Osteocyte (in vitro differentiated cells): ENCODE results near the gene SIK3. TPM values are rescaled to one million over a fixed set of nuclear protein-coding genes. Genes with fewer than 3 reads are reported as not detected.

Source experiments
- DNase-seq: peaks from one replicate; pipeline ENCODE4 v3.0.0; 2021; ENCODE audit warnings: mixed read lengths; ENCODE audit not compliant: unreplicated experiment; ENCODE audit errors: extremely low spot score
- H3K27ac Mint-ChIP-seq: one replicate; pipeline ENCODE4 v1.8.0; 2021; ENCODE audit warnings: mild to moderate bottlenecking, mixed read lengths; ENCODE audit not compliant: unreplicated experiment
- H3K27me3 Mint-ChIP-seq: one replicate; pipeline ENCODE4 v1.8.0; 2021; ENCODE audit warnings: mixed read lengths; ENCODE audit not compliant: unreplicated experiment
- H3K36me3 Mint-ChIP-seq: one replicate; pipeline ENCODE4 v1.8.0; 2021; ENCODE audit warnings: mixed read lengths; ENCODE audit not compliant: unreplicated experiment
- H3K4me1 Mint-ChIP-seq: one replicate; pipeline ENCODE4 v1.8.0; 2021; ENCODE audit warnings: mixed read lengths; ENCODE audit not compliant: unreplicated experiment
- H3K4me3 Mint-ChIP-seq: one replicate; pipeline ENCODE4 v1.8.0; 2021; ENCODE audit warnings: mild to moderate bottlenecking, moderate library complexity, mixed read lengths; ENCODE audit not compliant: unreplicated experiment
- H3K9me3 Mint-ChIP-seq: one replicate; pipeline ENCODE4 v1.8.0; 2021; ENCODE audit warnings: mixed read lengths; ENCODE audit not compliant: unreplicated experiment
- total RNA-seq: library from RNA; stranded (reverse); gene quantifications from 2 replicates; pipeline ENCODE4 v1.2.1, GENCODE V29; 2021
- TF ChIP-seq, protein P1 (sequence below): fragments of 200-600 bp; sonication (generic); IDR thresholded peaks from 2 replicates; pipeline ENCODE4 v1.5.0; 2021; ENCODE audit warnings: antibody characterized with exemption, mild to moderate bottlenecking, moderate library complexity

The SIK3 gene
- total RNA-seq, 1 donor from 2014 or later, result 29.5 TPM

DNA sequence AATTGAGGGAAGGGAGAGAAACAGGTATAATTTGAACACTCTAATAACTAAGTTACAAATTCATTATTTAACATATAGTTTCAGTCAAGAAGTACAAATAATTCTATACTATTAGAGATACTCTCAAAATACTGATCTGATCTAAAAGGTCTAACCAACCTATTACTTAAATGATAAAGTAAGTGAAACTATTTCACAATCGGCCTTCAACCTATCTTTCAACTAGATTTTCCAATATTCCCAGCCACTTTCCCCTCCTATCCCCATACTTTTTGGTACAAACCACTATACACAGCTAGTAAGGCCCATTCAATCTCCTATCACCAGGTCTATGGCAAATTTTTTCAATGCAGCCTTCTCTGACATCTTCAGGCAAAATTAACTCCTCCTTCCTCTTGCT, 106.7 kb downstream of the SIK3 start:
- no peak for DNase-seq
- H3K36me3 Mint-ChIP-seq, result peaks cover 4% of the 10 kb centered on the region
- H3K27ac Mint-ChIP-seq, result no peak overlapping the region
- TF ChIP-seq, protein P1, sequence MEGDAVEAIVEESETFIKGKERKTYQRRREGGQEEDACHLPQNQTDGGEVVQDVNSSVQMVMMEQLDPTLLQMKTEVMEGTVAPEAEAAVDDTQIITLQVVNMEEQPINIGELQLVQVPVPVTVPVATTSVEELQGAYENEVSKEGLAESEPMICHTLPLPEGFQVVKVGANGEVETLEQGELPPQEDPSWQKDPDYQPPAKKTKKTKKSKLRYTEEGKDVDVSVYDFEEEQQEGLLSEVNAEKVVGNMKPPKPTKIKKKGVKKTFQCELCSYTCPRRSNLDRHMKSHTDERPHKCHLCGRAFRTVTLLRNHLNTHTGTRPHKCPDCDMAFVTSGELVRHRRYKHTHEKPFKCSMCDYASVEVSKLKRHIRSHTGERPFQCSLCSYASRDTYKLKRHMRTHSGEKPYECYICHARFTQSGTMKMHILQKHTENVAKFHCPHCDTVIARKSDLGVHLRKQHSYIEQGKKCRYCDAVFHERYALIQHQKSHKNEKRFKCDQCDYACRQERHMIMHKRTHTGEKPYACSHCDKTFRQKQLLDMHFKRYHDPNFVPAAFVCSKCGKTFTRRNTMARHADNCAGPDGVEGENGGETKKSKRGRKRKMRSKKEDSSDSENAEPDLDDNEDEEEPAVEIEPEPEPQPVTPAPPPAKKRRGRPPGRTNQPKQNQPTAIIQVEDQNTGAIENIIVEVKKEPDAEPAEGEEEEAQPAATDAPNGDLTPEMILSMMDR, result no peak
- no peaks in the 10 kb centered on the region for H3K9me3 Mint-ChIP-seq
- H3K27me3 Mint-ChIP-seq, result no peaks in the 10 kb centered on the region
- peaks cover 36% of the 10 kb centered on the region for H3K4me1 Mint-ChIP-seq
- no peak overlapping the region for H3K4me3 Mint-ChIP-seq

DNA sequence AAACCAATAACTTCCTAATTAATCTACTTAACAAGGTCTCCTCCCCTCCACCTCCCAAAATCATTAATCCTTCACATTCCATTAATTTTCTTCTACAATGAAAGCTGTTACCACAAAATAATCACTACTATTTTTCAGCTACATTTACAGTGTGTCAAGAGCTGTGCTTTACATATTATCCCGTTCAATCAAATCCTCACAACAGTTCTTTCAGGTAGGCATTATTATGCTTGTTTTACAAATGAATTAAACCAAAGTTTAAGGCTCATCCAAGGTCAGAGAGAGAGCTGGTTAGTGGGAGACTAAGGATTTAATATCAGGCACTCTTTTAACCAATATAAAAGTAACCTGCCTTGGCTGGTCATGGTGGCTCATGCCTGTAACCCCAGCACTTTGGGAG, 107.4 kb downstream of the SIK3 start:
- TF ChIP-seq, protein P1, result no peak
- no peak overlapping the region for H3K4me3 Mint-ChIP-seq
- peaks cover 4% of the 10 kb centered on the region for H3K36me3 Mint-ChIP-seq
- no peaks in the 10 kb centered on the region for H3K9me3 Mint-ChIP-seq
- H3K27me3 Mint-ChIP-seq, result no peaks in the 10 kb centered on the region
- H3K27ac Mint-ChIP-seq, result no peak overlapping the region
- no peak for DNase-seq
- H3K4me1 Mint-ChIP-seq, result peaks cover 41% of the 10 kb centered on the region

DNA sequence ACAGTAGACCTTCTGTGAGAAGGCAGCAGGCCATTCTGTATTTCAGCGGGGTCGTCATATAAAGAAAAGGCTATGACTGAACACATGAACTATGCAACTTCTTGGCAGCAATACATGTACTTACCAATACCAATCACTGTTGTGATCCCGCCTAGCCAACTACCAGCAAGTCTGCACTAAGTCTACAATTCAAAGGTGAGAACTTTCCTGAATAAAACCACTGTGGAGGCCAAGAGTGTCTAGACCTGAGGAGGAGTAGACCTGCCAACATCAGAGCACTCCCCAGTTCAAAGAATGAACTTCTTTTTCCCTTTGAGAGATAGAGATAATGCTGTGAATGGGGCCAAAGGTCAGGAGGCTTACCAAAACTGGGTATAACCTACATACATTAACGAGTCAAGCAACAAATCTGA, 108.2 kb downstream of the SIK3 start:
- H3K4me3 Mint-ChIP-seq, result no peak overlapping the region
- TF ChIP-seq, protein P1, result no peak
- H3K9me3 Mint-ChIP-seq, result no peaks in the 10 kb centered on the region
- DNase-seq, result no peak
- H3K4me1 Mint-ChIP-seq, result peaks cover 43% of the 10 kb centered on the region
- H3K36me3 Mint-ChIP-seq, result peaks cover 4% of the 10 kb centered on the region
- no peaks in the 10 kb centered on the region for H3K27me3 Mint-ChIP-seq
- no peak overlapping the region for H3K27ac Mint-ChIP-seq

DNA sequence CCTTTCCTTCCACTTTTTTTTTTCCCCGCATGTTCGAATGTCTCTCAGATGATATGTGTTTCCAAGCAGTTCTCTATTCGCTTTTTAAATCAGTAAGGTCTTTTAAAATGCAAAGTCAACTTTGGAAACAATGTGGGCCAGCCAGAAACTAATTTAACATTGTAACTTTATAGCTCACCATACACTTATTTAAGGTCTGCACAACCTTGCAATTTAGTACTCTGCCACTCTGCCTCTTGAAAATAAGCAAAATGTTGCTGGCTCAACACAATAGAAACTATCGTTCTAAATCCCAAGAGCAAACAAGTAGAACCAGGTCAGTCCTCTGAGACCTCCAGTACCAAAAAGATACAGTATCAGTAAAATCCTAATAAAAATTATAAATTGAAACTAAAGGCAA, 109.0 kb downstream of the SIK3 start:
- H3K4me1 Mint-ChIP-seq, result peaks cover 52% of the 10 kb centered on the region

DNA sequence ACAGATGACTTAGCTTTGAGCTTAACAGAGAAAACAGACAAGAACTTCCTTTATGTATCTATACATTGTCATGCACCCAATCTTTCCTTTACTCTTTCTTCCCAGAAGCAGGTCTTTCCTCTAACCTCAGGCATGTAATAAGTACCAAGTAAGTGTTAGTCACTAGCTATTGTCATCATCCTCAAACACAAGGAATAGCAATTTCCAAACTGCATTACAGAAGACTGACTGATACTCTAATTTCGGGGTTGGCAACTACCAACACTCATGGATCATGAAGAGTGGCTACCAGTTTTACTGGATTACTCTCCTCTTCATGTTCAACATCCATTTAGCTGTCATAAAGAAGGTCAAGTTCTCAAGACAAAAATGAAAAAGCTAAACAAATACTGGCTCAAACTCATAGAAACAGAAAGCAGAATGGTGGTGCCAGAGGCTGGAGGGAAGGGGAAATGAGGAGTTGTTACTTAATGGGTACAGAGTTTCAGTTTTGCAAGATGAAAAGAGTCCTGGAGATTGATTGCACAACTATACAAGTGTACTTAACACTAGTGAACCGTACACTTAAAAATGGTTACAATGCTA, 111.6 kb downstream of the SIK3 start:
- DNase-seq, result no peak
- peak overlapping the region; percentile 25 for H3K27ac Mint-ChIP-seq
- TF ChIP-seq, protein P1, result no peak

More for the DNA sequence above, 109.0 kb downstream of the SIK3 start:
- H3K36me3 Mint-ChIP-seq, result peaks cover 4% of the 10 kb centered on the region
- TF ChIP-seq, protein P1, result no peak
- no peaks in the 10 kb centered on the region for H3K27me3 Mint-ChIP-seq
- H3K4me3 Mint-ChIP-seq, result no peak overlapping the region
- no peaks in the 10 kb centered on the region for H3K9me3 Mint-ChIP-seq
- DNase-seq, result no peak
- H3K27ac Mint-ChIP-seq, result no peak overlapping the region

More for the DNA sequence above, 111.6 kb downstream of the SIK3 start:
- no peak overlapping the region for H3K4me3 Mint-ChIP-seq
- peaks cover 4% of the 10 kb centered on the region for H3K36me3 Mint-ChIP-seq
- H3K4me1 Mint-ChIP-seq, result peaks cover 51% of the 10 kb centered on the region
- H3K27me3 Mint-ChIP-seq, result no peaks in the 10 kb centered on the region
- no peaks in the 10 kb centered on the region for H3K9me3 Mint-ChIP-seq
